ENCODE data around the gene GJA9.
"Not testable (repeated sequence)": the region's sequence is repeated elsewhere in the genome, so short reads cannot be mapped to it uniquely, and the experiment has no call there.

GJA9 gene

DNA sequence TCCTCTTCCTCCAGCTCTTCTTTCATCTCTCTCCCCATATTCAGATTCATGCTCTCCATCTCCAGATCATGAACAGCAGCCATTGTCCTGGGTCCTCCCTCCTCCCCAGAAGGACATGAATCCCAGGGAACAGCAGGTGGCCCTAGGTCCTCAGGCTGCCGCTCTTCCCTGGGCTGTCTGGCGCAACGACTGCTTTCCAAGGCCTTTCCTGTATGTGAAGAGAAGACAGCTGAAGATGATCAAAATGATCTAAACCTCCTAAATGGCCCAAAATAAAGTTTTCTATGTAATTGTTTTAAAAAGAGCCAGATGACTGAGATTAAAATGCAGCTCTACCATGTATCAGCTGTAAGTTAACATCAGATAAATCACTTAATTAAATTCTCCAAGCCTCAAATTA, 37.7 kb upstream of the GJA9 start:
- TF ChIP-seq, protein P1, sequence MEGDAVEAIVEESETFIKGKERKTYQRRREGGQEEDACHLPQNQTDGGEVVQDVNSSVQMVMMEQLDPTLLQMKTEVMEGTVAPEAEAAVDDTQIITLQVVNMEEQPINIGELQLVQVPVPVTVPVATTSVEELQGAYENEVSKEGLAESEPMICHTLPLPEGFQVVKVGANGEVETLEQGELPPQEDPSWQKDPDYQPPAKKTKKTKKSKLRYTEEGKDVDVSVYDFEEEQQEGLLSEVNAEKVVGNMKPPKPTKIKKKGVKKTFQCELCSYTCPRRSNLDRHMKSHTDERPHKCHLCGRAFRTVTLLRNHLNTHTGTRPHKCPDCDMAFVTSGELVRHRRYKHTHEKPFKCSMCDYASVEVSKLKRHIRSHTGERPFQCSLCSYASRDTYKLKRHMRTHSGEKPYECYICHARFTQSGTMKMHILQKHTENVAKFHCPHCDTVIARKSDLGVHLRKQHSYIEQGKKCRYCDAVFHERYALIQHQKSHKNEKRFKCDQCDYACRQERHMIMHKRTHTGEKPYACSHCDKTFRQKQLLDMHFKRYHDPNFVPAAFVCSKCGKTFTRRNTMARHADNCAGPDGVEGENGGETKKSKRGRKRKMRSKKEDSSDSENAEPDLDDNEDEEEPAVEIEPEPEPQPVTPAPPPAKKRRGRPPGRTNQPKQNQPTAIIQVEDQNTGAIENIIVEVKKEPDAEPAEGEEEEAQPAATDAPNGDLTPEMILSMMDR (IDR thresholded peaks at IDR 0.05): no peak
- no peaks in the 10 kb centered on the region for H3K27me3 ChIP-seq
- no peak overlapping the region for H3K4me3 ChIP-seq (ENCODE audit: low read depth in 1 of 2, low read length in 1 of 2)
- H3K27ac ChIP-seq: no peak overlapping the region
- no peaks in the 10 kb centered on the region for H3K9me3 ChIP-seq
- no peaks in the 10 kb centered on the region for H3K36me3 ChIP-seq
- no peaks in the 10 kb centered on the region for H3K4me1 ChIP-seq (ENCODE audit: control insufficient read depth in 1 of 2, insufficient read depth in 1 of 2, low read depth in 1 of 2, low read length in 1 of 2)

- Histone ChIP-seq H3K36me3 (no peaks in the 10 kb centered on the region), H3K4me1 (ENCODE audit: control insufficient read depth in 1 of 2, insufficient read depth in 1 of 2, low read depth in 1 of 2, low read length in 1 of 2) (no peaks in the 10 kb centered on the region), H3K9me3 (no peaks in the 10 kb centered on the region), H3K27me3 (no peaks in the 10 kb centered on the region), H3K27ac (no peak overlapping the region), H3K4me3 (ENCODE audit: low read depth in 1 of 2, low read length in 1 of 2) (no peak overlapping the region)
- TF ChIP-seq, protein P1 (IDR thresholded peaks at IDR 0.05): no peak
Measured at GRCh38 chr1:38918568-38918967, 37.2 kb upstream of the GJA9 start.

DNA sequence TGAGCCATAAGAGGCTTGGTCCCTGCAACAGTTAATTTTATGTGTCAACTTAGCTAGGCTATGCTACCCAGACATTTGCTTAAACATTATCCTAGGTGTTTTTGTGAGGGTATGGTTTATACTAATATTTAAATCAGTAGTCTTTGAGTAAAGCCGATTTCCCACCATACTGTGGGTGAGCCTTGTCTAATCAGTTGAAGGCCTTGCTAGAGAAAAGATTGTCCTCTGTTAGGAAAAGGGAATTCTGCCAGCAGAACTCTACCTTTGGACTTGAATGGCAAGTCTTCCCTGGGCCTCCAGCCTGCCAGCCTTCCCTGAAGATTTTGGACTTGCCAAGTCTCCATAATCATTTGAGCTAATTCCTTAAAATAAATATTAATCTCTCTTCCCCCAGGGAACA, 36.4 kb upstream of the GJA9 start:
- H3K27me3 ChIP-seq: no peaks in the 10 kb centered on the region
- H3K27ac ChIP-seq: no peak overlapping the region
- H3K4me3 ChIP-seq (ENCODE audit: low read depth in 1 of 2, low read length in 1 of 2): no peak overlapping the region
- no peaks in the 10 kb centered on the region for H3K4me1 ChIP-seq (ENCODE audit: control insufficient read depth in 1 of 2, insufficient read depth in 1 of 2, low read depth in 1 of 2, low read length in 1 of 2)
- H3K9me3 ChIP-seq: no peaks in the 10 kb centered on the region
- H3K36me3 ChIP-seq: no peaks in the 10 kb centered on the region
- TF ChIP-seq, protein P1 (IDR thresholded peaks at IDR 0.05): no peak

GRCh38 chr1:38917337-38917736, 36.0 kb upstream of the GJA9 start:
- no peaks in the 10 kb centered on the region for H3K36me3 ChIP-seq
- TF ChIP-seq, protein P1 (IDR thresholded peaks at IDR 0.05): no peak
- H3K27me3 ChIP-seq: no peaks in the 10 kb centered on the region
- no peak overlapping the region for H3K27ac ChIP-seq
- no peak overlapping the region for H3K4me3 ChIP-seq (ENCODE audit: low read depth in 1 of 2, low read length in 1 of 2)
- H3K4me1 ChIP-seq (ENCODE audit: control insufficient read depth in 1 of 2, insufficient read depth in 1 of 2, low read depth in 1 of 2, low read length in 1 of 2): no peaks in the 10 kb centered on the region
- no peaks in the 10 kb centered on the region for H3K9me3 ChIP-seq

DNA sequence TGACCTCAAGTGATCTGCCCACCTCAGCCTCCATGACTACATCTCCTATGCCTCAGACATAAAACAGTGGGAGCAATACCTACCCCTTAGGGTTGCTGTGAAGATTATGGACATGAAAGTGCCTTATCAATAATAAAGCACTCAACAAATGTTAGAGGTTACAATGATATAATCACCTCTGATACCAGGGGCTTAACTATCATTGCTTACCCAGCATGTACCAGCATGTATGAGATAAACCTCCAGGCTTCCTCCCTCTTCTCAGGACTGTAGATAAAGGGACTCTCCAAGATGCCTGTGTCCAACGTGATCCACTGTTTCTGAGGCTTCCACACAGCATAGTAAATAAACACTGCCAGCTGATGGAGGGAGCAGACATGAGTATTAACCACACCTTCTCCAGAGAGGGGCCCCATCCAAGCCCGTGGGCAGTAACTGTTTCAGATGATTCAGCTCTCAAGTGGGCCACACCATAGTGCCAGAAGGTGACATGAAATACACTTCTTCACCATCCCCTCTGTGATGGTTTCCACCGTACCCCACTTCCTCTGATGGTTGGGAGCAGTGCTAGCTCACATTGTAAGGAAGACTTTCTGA, 34.1 kb upstream of the GJA9 start:
- Histone ChIP-seq H3K4me1 (ENCODE audit: control insufficient read depth in 1 of 2, insufficient read depth in 1 of 2, low read depth in 1 of 2, low read length in 1 of 2) (no peaks in the 10 kb centered on the region), H3K36me3 (no peaks in the 10 kb centered on the region), H3K27me3 (no peaks in the 10 kb centered on the region), H3K4me3 (ENCODE audit: low read depth in 1 of 2, low read length in 1 of 2) (no peak overlapping the region), H3K9me3 (no peaks in the 10 kb centered on the region), H3K27ac (no peak overlapping the region)
- TF ChIP-seq, protein P1 (IDR thresholded peaks at IDR 0.05): no peak

- H3K36me3 ChIP-seq: not testable (repeated sequence)
Measured at GRCh38 chr1:38914908-38915307, 33.5 kb upstream of the GJA9 start.

More at GRCh38 chr1:38914908-38915307, 33.5 kb upstream of the GJA9 start:
- not testable (repeated sequence) for H3K9me3 ChIP-seq; H3K4me1 ChIP-seq (ENCODE audit: control insufficient read depth in 1 of 2, insufficient read depth in 1 of 2, low read depth in 1 of 2, low read length in 1 of 2); H3K4me3 ChIP-seq (ENCODE audit: low read depth in 1 of 2, low read length in 1 of 2); H3K27ac ChIP-seq; H3K27me3 ChIP-seq

All from neutrophil (primary cell).